Erythroblast (primary cell): ENCODE results near the gene SLC25A27.

ENCODE experiments used
- GATA1 ChIP-seq: IDR thresholded peaks from 2 replicates; pipeline ENCODE4 v1.6.1; 2011; ENCODE audit warnings: low read depth, mild to moderate bottlenecking, control low read depth, low read length, moderate library complexity
- POLR2A ChIP-seq: IDR thresholded peaks from 2 replicates; pipeline ENCODE4 v1.6.1; 2011; ENCODE audit warnings: mild to moderate bottlenecking, low read length

DNA sequence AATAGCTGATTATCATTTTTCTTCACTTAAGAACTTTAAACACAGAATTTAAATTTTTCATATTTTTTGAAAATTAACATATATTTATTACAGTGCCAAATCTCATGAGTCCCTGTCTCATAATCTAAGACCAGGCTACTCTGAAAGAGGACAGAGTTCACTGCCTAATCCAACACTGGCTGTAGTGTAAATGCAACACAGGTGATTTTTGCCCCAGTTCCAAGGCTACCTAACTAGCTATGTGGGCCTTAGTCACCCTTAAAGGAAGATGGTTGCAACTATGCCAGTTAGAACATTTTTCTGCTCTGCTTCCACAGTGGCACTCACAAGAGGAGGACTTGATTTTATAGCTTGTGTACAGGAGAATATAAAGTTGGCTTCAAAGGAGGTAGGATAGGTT, 4.9 kb downstream of the SLC25A27 start:
- TF ChIP-seq POLR2A (no peak), GATA1 (no peak)
